WTC11 (cell line): ENCODE measurements around the gene SLC22A13.

Source experiments
- CREB1 ChIP-seq: sonication (generic); formaldehyde crosslinking; IDR thresholded peaks from 2 replicates; pipeline ENCODE4 v1.8.0; 2023; ENCODE audit warnings: mild to moderate bottlenecking, missing genetic modification reagents
- CTCF ChIP-seq: fragments of 200-600 bp; IDR thresholded peaks from 2 replicates; pipeline ENCODE4 v1.8.0; 2022; ENCODE audit warnings: antibody characterized with exemption
- NR3C1 ChIP-seq: sonication (generic); formaldehyde crosslinking; conservative IDR thresholded peaks from 2 replicates; pipeline ENCODE4 v1.8.1; 2023; ENCODE audit warnings: low read depth, mild to moderate bottlenecking, missing genetic modification reagents
- ZNF281 ChIP-seq: sonication (generic); formaldehyde crosslinking; IDR thresholded peaks from 2 replicates; pipeline ENCODE4 v1.8.0; 2023; ENCODE audit warnings: mild to moderate bottlenecking, missing genetic modification reagents
- ZNF512 ChIP-seq: sonication (generic); formaldehyde crosslinking; IDR thresholded peaks from 2 replicates; pipeline ENCODE4 v1.8.1; 2022; ENCODE audit warnings: missing genetic modification reagents, borderline replicate concordance

GRCh38 chr3:38323060-38323459, 57.4 kb downstream of the SLC22A13 start:
- TF ChIP-seq CTCF (no peak), ZNF512 (CRISPR knock-in tag) (no peak), NR3C1 (CRISPR knock-in tag) (no peak), CREB1 (no peak), ZNF281 (CRISPR knock-in tag) (no peak)
